ENCODE results near the gene ZSCAN20. TPM values are rescaled to one million over a fixed set of nuclear protein-coding genes. Genes with fewer than 3 reads are reported as not detected.

Gene ZSCAN20
- total RNA-seq (2022; extraction: Qiagen RNA extraction) = 1.6 to 2.4 TPM (median 1.9 TPM) in 5 replicates

GRCh38 chr1:33472269-33472980, at the start of gene ZSCAN20:
ZSCAN20 (plus strand) TSS chr1:33472645; CDS start chr1:33479289, 6,644 bp downstream.

GRCh38 chr1:33430692-33431593, 41.5 kb upstream of the ZSCAN20 start, which contains the start of gene PHC2:
PHC2 (minus strand) TSS chr1:33431095; CDS start chr1:33375539, 55,556 bp downstream.

Other genes starting within 250 kb of the ZSCAN20 start
- gene ZNF362, start 216.2 kb upstream of the ZSCAN20 start, total RNA-seq (2022; extraction: Qiagen RNA extraction) = 7.6 to 13.0 TPM (median 11.2 TPM) in 5 replicates
- gene A3GALT2, start 151.5 kb upstream of the ZSCAN20 start, total RNA-seq (2022; extraction: Qiagen RNA extraction) = not detected in 5 replicates
- 89.7 to 115 TPM (median 109 TPM) in 5 replicates for gene PHC2, start 41.5 kb upstream of the ZSCAN20 start, total RNA-seq (2022; extraction: Qiagen RNA extraction)